GM23338 (cell line): ENCODE results near the gene ASB16. TPM values are rescaled to one million over a fixed set of nuclear protein-coding genes. Genes with fewer than 3 reads are reported as not detected.

ENCODE experiments used
- ATAC-seq: fragments of 200-7000 bp; cut with Tn5 transposase; 3 replicates; pipeline ENCODE4 v1.9.1; 2020
- DNase-seq: peaks from one replicate; pipeline ENCODE4 v3.0.0-alpha.2; 2015; ENCODE audit warnings: low spot score
- H2AFZ ChIP-seq: fragments of 200-600 bp; sonication (generic); 2 replicates; pipeline ENCODE4 v1.8.0; 2016; ENCODE audit warnings: antibody characterized with exemption, mild to moderate bottlenecking, moderate library complexity
- H3F3A ChIP-seq: fragments of 200-600 bp; sonication (generic); replicated peaks from 2 replicates; pipeline ENCODE4 v1.8.0; 2017; ENCODE audit warnings: antibody characterized with exemption, mixed run types, low read depth
- H3K27ac ChIP-seq: fragments of 200-600 bp; sonication (generic); 2 replicates; pipeline ENCODE4 v1.6.1; 2016; ENCODE audit warnings: low read depth
- H3K27me3 ChIP-seq: fragments of 200-600 bp; sonication (generic); 2 replicates; pipeline ENCODE4 v1.8.0; 2016; ENCODE audit warnings: mild to moderate bottlenecking, mixed run types, moderate library complexity; ENCODE audit not compliant: insufficient read depth
- H3K36me3 ChIP-seq: fragments of 200-600 bp; sonication (generic); 2 replicates; pipeline ENCODE4 v1.8.0; 2016; ENCODE audit warnings: mild to moderate bottlenecking; ENCODE audit not compliant: insufficient read depth
- H3K4me1 ChIP-seq: fragments of 200-600 bp; sonication (generic); 2 replicates; pipeline ENCODE4 v1.8.0; 2016; ENCODE audit warnings: mild to moderate bottlenecking, moderate library complexity; ENCODE audit not compliant: insufficient read depth
- H3K4me2 ChIP-seq: fragments of 200-600 bp; sonication (generic); 2 replicates; pipeline ENCODE4 v1.7.1; 2017; ENCODE audit warnings: mixed run types
- H3K4me3 ChIP-seq: fragments of 200-600 bp; sonication (generic); 2 replicates; pipeline ENCODE4 v1.6.1; 2016; ENCODE audit warnings: mixed run types
- H3K79me2 ChIP-seq: fragments of 200-600 bp; sonication (generic); replicated peaks from 2 replicates; pipeline ENCODE4 v1.8.0; 2017; ENCODE audit warnings: mild to moderate bottlenecking; ENCODE audit not compliant: insufficient read depth
- H3K9me2 ChIP-seq: fragments of 200-600 bp; sonication (generic); 2 replicates; pipeline ENCODE4 v1.8.0; 2017; ENCODE audit not compliant: insufficient read depth
- H4K20me1 ChIP-seq: fragments of 200-600 bp; sonication (generic); replicated peaks from 2 replicates; pipeline ENCODE4 v1.8.0; 2017; ENCODE audit warnings: mild to moderate bottlenecking; ENCODE audit not compliant: insufficient read depth
- H3K27ac Mint-ChIP-seq: 2 replicates; pipeline ENCODE4 v1.8.0; 2020; ENCODE audit warnings: inconsistent platforms, mild to moderate bottlenecking, moderate library complexity, mixed read lengths
- H3K27me3 Mint-ChIP-seq: 3 replicates; pipeline ENCODE4 v1.8.0; 2022; ENCODE audit warnings: low read depth, mild to moderate bottlenecking, moderate library complexity, mixed read lengths, inconsistent platforms; ENCODE audit not compliant: insufficient read depth, poor library complexity
- H3K36me3 Mint-ChIP-seq: 3 replicates; pipeline ENCODE4 v1.8.0; 2021; ENCODE audit warnings: low read depth, mild to moderate bottlenecking, inconsistent platforms, moderate library complexity, mixed read lengths
- H3K4me1 Mint-ChIP-seq: 3 replicates; pipeline ENCODE4 v1.8.0; 2020; ENCODE audit warnings: mild to moderate bottlenecking, inconsistent platforms, mixed read lengths
- H3K4me3 Mint-ChIP-seq: 3 replicates; pipeline ENCODE4 v1.8.0; 2021; ENCODE audit warnings: moderate library complexity, mild to moderate bottlenecking, inconsistent platforms, mixed read lengths
- H3K9me3 Mint-ChIP-seq: 3 replicates; pipeline ENCODE4 v1.8.0; 2020; ENCODE audit warnings: moderate library complexity, mild to moderate bottlenecking, inconsistent platforms, mixed read lengths
- CREB1 ChIP-seq: fragments of 250-450 bp; sonication (Bioruptor Pico); IDR thresholded peaks from 2 replicates; pipeline ENCODE4 v1.5.0; 2020; ENCODE audit warnings: low read depth, mild to moderate bottlenecking, moderate library complexity
- EZH2 ChIP-seq: fragments of 200-600 bp; sonication (generic); IDR thresholded peaks from one replicate; pipeline ENCODE4 v1.8.0; 2017; ENCODE audit warnings: antibody characterized with exemption, mild to moderate bottlenecking, low read depth; ENCODE audit not compliant: unreplicated experiment
- EZH2phosphoT487 ChIP-seq: fragments of 200-600 bp; sonication (generic); IDR thresholded peaks from one replicate; pipeline ENCODE4 v1.8.1; 2018; ENCODE audit warnings: antibody characterized with exemption; ENCODE audit not compliant: unreplicated experiment
- JUNB ChIP-seq: IDR thresholded peaks from one replicate; pipeline ENCODE4 v1.6.1; 2016; ENCODE audit warnings: antibody characterized with exemption; ENCODE audit not compliant: unreplicated experiment
- NANOG ChIP-seq: IDR thresholded peaks from 2 replicates; pipeline ENCODE4 v1.6.1; 2016; ENCODE audit warnings: antibody characterized with exemption, borderline replicate concordance
- POLR2AphosphoS5 ChIP-seq: IDR thresholded peaks from 2 replicates; pipeline ENCODE4 v1.6.1; 2016; ENCODE audit warnings: antibody characterized with exemption, low read depth
- STAT1 ChIP-seq: IDR thresholded peaks from one replicate; pipeline ENCODE4 v1.6.1; 2016; ENCODE audit warnings: antibody characterized with exemption; ENCODE audit not compliant: unreplicated experiment
- ZNF114 ChIP-seq: fragments of 250-450 bp; sonication (Bioruptor Pico); IDR thresholded peaks from 2 replicates; pipeline ENCODE4 v1.5.0; 2020; ENCODE audit warnings: mild to moderate bottlenecking, moderate library complexity
- ZNF331 ChIP-seq: fragments of 250-450 bp; sonication (Bioruptor Pico); IDR thresholded peaks from 2 replicates; pipeline ENCODE4 v1.5.0; 2020; ENCODE audit warnings: low read depth, mild to moderate bottlenecking, moderate library complexity
- polyA plus RNA-seq: library from polyadenylated mRNA; unstranded; fragments of >200 nt; fragmentation: Nextera tagmentation; extraction: Ambion mirVana; gene quantifications from 2 replicates; pipeline ENCODE4 v1.2.1, GENCODE V29; 2016
- total RNA-seq: library from RNA; depleted of rRNA; stranded (reverse); fragments of >200 nt; shearing (Covaris generic); gene quantifications from 2 replicates; pipeline ENCODE4 v1.2.3, GENCODE V29; 2014
- TF ChIP-seq, protein P1 (sequence below): fragments of 250-450 bp; sonication (Bioruptor Pico); IDR thresholded peaks from 2 replicates; pipeline ENCODE4 v1.5.0; 2020; ENCODE audit warnings: mild to moderate bottlenecking, moderate library complexity
- TF ChIP-seq, protein P2 (sequence below): IDR thresholded peaks from 2 replicates; pipeline ENCODE4 v1.6.1; 2016; ENCODE audit warnings: antibody characterized with exemption
- TF ChIP-seq, protein P3 (sequence below), 2 experiments: fragments of 200-600 bp in 1 of 2; sonication (generic) in 1 of 2; conservative IDR thresholded peaks; 2 replicates each; pipeline versions ENCODE4 v1.5.1 to v1.6.1; 2016 to 2017; ENCODE audit warnings: antibody characterized with exemption in 2 of 2, low read depth in 2 of 2, mild to moderate bottlenecking in 2 of 2, moderate library complexity in 1 of 2

ASB16 gene
- total and polyA plus RNA-seq, 2 experiments from 2014 or later: 0.47 TPM; not detected in 1

DNA sequence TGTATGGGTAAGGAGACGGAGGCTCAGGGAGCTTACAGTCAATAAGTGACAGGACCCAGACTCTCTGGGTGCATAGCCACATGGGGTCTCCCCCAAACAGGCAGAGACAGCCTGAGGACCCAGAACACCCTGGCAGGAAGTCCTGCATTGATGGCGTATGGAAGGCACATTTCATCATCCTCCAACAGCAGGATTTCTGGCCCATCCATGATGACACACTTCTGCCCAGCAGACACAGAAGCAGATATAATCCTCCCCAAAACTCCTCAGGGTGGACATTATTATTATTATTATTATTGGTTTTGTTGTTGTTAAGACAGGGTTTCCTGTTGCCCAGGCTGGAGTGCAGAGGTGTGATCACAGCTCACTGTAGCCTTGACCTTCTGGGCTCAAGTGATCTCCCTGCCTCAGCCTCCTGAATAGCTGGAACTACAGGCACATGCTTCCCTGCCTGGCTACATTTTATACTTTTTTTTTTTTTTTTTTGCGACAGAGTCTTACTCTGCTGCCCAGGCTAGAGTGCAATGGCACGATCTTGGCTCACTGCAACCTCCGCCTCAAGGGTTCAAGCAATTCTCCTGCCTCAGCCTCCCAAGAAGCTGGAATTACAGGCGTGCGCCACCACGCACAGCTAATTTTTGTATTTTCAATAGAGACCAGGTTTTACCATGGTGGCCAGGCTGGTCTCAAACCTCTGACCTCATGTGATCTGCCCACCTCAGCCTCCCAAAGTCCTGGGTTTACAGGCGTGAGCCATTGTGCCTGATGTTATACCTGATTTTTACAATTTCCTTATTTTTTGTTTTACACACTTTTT, 35.5 kb upstream of the ASB16 start:
- Histone ChIP-seq H4K20me1 (no peaks in the 10 kb centered on the region), H3K36me3 (no peaks in the 10 kb centered on the region), H2AFZ (no peak overlapping the region), H3K9me2 (no peaks in the 10 kb centered on the region), H3K79me2 (no peaks in the 10 kb centered on the region), H3K4me2 (no peak overlapping the region), H3K4me1 (peaks cover 15% of the 10 kb centered on the region), H3K4me3 (no peak overlapping the region), H3K27ac (no peak overlapping the region), H3K27me3 (no peaks in the 10 kb centered on the region), H3F3A (peaks cover 12% of the 10 kb centered on the region)
- Mint-ChIP-seq H3K36me3 (0 out of 3 replicates have a peak, but pooled peaks cover 2% of the 10 kb centered on the region), H3K4me3 (no peak overlapping the region), H3K27ac (no peak overlapping the region; the same call in 1 of the 2 replicates), H3K9me3 (no peaks in the 10 kb centered on the region), H3K27me3 (peaks cover 9% of the 10 kb centered on the region), H3K4me1 (peaks cover 18% of the 10 kb centered on the region)
- DNase-seq: no peak
- ATAC-seq: no peak
- TF ChIP-seq EZH2 (no peak), EZH2phosphoT487 (no peak), NANOG (no peak), JUNB (no peak), STAT1 (no peak), CREB1 (no peak), POLR2AphosphoS5 (no peak), ZNF331 (CRISPR knock-in tag) (no peak), ZNF114 (CRISPR knock-in tag) (no peak)
- TF ChIP-seq, protein P1, sequence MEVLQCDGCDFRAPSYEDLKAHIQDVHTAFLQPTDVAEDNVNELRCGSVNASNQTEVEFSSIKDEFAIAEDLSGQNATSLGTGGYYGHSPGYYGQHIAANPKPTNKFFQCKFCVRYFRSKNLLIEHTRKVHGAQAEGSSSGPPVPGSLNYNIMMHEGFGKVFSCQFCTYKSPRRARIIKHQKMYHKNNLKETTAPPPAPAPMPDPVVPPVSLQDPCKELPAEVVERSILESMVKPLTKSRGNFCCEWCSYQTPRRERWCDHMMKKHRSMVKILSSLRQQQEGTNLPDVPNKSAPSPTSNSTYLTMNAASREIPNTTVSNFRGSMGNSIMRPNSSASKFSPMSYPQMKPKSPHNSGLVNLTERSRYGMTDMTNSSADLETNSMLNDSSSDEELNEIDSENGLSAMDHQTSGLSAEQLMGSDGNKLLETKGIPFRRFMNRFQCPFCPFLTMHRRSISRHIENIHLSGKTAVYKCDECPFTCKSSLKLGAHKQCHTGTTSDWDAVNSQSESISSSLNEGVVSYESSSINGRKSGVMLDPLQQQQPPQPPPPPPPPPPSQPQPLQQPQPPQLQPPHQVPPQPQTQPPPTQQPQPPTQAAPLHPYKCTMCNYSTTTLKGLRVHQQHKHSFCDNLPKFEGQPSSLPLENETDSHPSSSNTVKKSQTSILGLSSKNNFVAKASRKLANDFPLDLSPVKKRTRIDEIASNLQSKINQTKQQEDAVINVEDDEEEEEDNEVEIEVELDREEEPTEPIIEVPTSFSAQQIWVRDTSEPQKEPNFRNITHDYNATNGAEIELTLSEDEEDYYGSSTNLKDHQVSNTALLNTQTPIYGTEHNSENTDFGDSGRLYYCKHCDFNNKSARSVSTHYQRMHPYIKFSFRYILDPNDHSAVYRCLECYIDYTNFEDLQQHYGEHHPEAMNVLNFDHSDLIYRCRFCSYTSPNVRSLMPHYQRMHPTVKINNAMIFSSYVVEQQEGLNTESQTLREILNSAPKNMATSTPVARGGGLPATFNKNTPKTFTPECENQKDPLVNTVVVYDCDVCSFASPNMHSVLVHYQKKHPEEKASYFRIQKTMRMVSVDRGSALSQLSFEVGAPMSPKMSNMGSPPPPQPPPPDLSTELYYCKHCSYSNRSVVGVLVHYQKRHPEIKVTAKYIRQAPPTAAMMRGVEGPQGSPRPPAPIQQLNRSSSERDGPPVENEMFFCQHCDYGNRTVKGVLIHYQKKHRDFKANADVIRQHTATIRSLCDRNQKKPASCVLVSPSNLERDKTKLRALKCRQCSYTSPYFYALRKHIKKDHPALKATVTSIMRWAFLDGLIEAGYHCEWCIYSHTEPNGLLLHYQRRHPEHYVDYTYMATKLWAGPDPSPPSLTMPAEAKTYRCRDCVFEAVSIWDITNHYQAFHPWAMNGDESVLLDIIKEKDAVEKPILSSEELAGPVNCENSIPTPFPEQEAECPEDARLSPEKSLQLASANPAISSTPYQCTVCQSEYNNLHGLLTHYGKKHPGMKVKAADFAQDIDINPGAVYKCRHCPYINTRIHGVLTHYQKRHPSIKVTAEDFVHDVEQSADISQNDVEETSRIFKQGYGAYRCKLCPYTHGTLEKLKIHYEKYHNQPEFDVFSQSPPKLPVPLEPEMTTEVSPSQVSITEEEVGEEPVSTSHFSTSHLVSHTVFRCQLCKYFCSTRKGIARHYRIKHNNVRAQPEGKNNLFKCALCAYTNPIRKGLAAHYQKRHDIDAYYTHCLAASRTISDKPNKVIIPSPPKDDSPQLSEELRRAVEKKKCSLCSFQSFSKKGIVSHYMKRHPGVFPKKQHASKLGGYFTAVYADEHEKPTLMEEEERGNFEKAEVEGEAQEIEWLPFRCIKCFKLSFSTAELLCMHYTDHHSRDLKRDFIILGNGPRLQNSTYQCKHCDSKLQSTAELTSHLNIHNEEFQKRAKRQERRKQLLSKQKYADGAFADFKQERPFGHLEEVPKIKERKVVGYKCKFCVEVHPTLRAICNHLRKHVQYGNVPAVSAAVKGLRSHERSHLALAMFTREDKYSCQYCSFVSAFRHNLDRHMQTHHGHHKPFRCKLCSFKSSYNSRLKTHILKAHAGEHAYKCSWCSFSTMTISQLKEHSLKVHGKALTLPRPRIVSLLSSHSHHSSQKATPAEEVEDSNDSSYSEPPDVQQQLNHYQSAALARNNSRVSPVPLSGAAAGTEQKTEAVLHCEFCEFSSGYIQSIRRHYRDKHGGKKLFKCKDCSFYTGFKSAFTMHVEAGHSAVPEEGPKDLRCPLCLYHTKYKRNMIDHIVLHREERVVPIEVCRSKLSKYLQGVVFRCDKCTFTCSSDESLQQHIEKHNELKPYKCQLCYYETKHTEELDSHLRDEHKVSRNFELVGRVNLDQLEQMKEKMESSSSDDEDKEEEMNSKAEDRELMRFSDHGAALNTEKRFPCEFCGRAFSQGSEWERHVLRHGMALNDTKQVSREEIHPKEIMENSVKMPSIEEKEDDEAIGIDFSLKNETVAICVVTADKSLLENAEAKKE (CRISPR knock-in tag): no peak
- TF ChIP-seq, protein P2, sequence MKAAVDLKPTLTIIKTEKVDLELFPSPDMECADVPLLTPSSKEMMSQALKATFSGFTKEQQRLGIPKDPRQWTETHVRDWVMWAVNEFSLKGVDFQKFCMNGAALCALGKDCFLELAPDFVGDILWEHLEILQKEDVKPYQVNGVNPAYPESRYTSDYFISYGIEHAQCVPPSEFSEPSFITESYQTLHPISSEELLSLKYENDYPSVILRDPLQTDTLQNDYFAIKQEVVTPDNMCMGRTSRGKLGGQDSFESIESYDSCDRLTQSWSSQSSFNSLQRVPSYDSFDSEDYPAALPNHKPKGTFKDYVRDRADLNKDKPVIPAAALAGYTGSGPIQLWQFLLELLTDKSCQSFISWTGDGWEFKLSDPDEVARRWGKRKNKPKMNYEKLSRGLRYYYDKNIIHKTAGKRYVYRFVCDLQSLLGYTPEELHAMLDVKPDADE: no peak
- TF ChIP-seq, protein P3, sequence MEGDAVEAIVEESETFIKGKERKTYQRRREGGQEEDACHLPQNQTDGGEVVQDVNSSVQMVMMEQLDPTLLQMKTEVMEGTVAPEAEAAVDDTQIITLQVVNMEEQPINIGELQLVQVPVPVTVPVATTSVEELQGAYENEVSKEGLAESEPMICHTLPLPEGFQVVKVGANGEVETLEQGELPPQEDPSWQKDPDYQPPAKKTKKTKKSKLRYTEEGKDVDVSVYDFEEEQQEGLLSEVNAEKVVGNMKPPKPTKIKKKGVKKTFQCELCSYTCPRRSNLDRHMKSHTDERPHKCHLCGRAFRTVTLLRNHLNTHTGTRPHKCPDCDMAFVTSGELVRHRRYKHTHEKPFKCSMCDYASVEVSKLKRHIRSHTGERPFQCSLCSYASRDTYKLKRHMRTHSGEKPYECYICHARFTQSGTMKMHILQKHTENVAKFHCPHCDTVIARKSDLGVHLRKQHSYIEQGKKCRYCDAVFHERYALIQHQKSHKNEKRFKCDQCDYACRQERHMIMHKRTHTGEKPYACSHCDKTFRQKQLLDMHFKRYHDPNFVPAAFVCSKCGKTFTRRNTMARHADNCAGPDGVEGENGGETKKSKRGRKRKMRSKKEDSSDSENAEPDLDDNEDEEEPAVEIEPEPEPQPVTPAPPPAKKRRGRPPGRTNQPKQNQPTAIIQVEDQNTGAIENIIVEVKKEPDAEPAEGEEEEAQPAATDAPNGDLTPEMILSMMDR (conservative IDR thresholded peaks at IDR 0.05; ENCODE audit: low read depth in 2 of 2): no peak
